ENCODE measurements around the gene NPIPA8.
"Not testable (repeated sequence)": the region's sequence is repeated elsewhere in the genome, so short reads cannot be mapped to it uniquely, and the experiment has no call there.

DNA sequence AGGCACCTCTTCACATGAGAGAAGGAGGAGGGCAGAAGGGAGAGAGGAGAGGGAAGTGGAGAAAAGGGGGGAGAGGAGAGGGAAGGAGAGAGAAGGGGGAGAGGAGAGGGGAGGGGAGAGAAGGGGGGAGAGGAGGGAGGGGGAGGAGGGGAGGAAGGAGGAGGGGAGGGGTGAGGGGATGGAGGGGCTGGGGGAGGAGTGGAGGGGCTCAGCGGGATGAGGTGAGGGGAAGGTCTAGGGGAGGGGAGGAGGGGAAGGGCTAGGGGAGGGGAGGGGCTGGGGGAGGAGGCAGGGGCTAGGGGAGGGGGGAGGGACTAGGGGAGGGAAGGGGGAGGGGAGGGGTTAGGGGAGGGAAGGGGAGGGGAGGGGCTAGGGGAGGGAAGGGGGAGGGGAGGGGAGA, 5.5 kb upstream of the NPIPA8 start:
- TF ChIP-seq EZH2 (IDR thresholded peaks at IDR 0.05); POLR2AphosphoS5 (IDR thresholded peaks at IDR 0.05; ENCODE audit: borderline replicate concordance, low read depth, low read length); FOXP2 (optimal IDR thresholded peaks at IDR 0.05; ENCODE audit: control extremely low read depth, extremely low read length, insufficient read depth): not testable (repeated sequence)
